DMS79 (cell line): Measurements from ENCODE around the gene NPTN.
A peak's percentile ranks its signal among the peaks of the same experiment; 100 is the strongest.
"Not testable (repeated sequence)": the region's sequence is repeated elsewhere in the genome, so short reads cannot be mapped to it uniquely, and the experiment has no call there.

Experiments
- DNase-seq: peaks from one replicate; lab custom pipeline; 2025; lab: John Stamatoyannopoulos, UW

Gene NPTN

DNA sequence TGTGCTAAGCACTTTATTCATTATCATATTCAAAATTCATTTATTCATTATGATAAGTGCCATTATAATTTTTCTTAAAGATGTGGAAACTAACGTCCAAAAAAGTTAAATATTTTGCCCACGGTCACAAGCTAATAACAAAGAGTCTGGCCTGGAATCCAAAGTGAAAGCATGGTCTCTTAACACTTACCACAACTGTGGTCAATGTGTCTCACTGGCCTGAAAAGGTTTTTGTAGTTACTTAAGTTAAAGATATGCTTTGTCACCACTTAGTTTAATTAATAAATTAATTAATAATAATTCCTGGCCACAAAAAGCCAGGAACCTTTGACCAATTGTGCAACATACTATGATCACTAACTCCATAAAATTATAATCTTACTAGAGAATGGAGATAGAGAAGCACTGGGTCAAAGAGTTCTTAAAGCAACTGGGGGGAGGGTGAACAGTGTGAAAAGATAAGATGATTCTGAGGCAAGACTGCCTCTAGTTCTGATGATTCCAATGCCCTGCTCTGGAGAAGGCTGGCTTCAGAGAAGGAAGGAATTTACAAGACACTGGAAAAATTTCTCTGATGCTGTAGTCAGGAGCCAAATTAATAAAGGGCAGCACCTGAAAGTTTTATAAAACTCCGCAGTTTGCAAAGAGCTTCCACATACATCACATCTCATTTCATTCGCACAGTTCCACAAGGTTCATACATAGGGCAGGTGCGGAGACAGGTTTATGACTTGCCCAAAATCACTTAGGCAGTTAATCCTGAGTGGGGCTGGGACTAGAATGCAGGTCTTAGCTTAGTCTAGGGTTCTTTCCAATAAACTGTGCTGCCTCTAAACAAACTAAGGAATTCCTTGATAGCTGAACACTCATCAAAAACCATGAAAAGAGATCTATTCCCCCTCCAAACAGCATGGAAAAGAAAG is 32.5 kb downstream of the NPTN start:
- DNase-seq, result no peak

DNA sequence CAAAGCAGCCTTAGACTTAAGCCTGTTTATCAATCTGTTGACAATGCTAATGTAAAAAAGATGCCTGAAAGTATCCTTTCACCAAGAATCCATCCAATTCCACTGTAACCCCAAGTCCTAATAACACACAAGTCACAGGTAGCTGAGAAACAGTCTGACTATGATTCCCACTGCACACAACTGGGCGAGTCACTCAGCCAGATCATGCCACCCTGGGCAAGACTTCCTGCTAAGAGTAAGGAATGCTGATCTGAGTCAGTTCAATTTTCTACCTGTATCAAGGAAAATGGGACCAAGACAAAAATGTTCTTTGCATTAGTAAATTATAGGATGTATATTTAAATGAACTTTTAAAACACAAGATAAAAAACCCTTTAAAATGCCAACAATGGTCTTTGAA is 33.3 kb downstream of the NPTN start:
- DNase-seq, result no peak

GRCh38 chr15:73598530-73599160 is 34.5 kb downstream of the NPTN start:
- no peak for DNase-seq

- no peak for DNase-seq
Measured at GRCh38 chr15:73597036-73597638, 36.1 kb downstream of the NPTN start.

GRCh38 chr15:73596174-73596573 is 37.0 kb downstream of the NPTN start:
- DNase-seq, result no peak

GRCh38 chr15:73594109-73594508 is 39.1 kb downstream of the NPTN start:
- DNase-seq, result no peak

DNA sequence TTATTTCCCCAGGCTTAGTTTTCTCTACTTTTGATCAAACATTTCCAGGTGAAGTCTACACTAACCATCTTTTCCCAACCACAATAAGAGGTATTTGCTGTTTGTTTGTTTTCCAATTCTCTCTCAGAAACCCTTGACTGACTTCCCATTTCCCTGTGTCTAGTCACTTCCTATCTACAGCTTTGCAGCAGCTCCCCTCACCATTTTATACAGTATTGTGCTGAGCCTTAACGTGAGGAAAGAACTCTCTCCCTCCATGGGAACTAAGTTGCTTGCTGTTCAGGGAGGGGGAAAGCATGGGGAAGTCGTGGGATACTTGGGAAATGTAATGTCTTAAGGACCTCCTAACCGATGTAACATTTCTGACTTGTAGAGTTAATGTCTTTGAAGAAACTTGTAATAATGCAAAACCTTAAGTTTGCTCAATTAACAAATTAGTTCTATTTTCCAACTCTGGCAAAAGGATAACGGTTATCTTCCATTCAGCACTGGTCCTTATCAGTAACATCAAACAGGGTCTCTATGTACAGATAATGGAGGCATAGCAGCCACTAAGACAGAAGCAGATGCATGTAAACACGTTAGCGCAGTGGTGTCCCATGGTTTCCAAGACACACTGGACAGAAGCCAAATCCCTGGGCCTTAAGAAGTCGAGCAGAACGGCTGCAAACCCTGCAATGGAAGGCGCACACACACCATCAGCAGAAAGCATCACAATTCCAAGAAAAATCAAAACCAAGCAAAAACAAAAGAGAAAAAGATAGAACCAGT is 39.7 kb downstream of the NPTN start:
- peak; percentile 43 for DNase-seq

DNA sequence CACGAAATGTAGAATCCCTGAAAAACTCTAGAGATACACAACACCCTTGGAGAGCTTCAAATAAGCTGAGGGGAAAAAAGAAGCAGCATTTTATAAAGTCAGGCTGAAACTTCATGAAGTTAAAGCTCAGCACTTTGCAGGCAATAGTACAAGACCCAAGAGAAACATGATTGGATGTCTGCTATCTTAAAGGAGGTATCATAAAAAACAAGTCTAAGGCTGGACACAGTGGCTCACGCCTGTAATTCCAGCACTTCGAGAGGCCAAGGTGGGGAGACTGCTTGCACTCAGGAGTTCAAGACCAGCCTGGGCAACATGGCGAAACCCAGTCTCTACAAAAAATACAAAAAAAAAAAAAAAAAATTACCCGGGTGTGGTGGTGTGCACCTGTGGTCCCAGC is 42.9 kb downstream of the NPTN start:
- DNase-seq, result no peak

DNA sequence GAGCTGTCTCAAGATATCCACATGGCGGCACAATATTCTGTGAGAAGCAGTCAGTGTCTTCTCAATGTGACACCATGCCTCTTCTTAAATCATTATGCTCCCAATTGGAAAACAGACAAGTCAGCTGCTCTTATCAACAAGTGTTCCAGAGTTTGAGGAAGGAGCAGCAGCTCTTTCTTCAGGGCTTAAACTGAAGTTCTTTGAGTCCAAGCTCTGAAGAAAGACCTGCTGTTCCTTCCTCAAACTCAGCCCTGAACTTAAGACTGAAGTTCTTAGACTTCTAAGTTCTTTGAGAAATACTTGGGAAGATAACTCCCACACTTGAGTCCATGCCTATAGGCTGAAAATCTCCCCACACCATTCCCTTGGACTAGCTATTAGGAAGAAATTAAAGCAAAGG is 43.4 kb downstream of the NPTN start:
- DNase-seq, result no peak

GRCh38 chr15:73585871-73586654 is 47.1 kb downstream of the NPTN start:
- no peak for DNase-seq

GRCh38 chr15:73584699-73585420 is 48.3 kb downstream of the NPTN start:
- no peak for DNase-seq

DNA sequence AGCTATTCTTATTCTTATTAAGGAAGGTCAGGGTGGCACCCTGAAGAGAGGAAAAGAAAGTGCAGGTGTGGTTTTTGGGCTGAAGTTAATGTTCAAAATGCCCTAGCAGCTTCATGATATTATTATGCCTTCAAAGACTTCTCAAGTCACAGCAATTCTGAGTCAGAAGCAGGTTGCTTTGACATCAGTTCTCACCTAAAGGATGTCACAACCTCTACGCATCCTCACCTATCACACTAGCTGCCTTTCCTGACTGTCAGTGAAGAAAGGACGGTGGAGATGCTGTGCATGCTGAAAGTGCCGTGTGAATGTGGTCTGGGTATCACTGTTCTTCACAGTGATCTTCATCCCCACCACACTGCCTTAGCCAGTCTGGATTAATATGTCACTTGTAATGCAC is 49.6 kb downstream of the NPTN start:
- no peak for DNase-seq

- DNase-seq, result no peak
Measured at GRCh38 chr15:73582851-73583379, 50.3 kb downstream of the NPTN start.

DNA sequence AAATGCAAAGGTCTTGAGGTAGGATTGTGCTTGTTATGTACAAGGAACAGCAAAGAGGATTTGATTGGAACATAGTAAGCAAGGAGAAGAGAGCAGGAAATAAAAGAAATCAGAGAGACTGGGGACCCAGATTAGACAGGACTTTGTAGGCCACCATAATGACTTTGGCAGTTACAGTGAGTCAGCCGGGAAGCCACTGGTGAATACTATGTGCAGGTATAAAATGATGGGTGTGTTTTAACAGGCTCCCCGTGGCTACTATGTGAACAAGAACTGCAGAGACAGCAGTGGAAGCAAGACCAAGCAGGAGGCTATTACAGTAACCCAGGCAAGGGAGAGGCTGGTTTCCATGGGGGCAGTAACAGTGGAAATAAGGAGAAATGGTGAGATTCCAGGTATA is 55.2 kb downstream of the NPTN start:
- DNase-seq, result no peak

- not testable (repeated sequence) for DNase-seq
Measured at GRCh38 chr15:73577593-73577992, 55.6 kb downstream of the NPTN start.

- peak; percentile 72 for DNase-seq
Measured at GRCh38 chr15:73575636-73576247, 57.4 kb downstream of the NPTN start.

DNA sequence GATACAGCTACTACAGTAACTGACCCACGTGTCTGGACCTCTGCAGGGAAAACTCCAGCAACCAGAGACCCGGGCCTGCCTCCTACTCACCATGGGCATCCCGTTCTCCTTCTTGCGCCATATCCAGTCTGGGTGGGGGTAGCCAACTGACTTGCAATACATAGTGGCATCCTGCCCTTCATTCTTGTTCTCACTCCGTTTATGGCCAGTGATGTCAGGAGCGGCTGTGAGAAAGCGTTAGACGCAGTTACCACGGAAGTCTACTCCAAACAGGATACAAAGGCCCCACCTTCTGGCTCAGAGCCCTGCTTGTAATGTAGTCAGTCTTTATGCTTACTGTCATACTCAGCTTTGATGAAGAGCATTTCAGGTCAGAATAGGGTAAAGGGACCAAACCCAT is 59.6 kb downstream of the NPTN start:
- DNase-seq, result no peak

GRCh38 chr15:73573037-73573436 is 60.2 kb downstream of the NPTN start:
- DNase-seq, result no peak

DNA sequence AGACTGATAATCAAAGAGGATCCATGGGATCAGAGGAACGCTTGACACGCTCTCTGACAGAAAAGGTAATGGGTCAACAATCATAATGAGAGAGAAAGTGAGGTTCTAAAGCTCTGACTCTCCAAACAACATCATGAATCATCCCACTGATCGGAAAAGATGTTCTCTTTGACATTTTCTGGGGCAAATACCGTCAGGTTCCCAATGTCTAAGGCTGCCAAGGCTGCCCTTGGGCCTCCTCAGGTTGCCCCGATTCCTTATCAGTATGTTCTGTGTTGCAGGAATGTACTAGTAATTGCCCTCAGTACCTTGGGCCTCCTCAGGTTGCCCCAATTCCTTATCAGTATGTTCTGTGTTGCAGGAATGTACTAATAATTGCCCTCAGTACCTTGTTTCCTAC is 60.9 kb downstream of the NPTN start:
- DNase-seq, result no peak

- peak; percentile 63 for DNase-seq
Measured at GRCh38 chr15:73571346-73571745, 61.8 kb downstream of the NPTN start.
